Putamen (tissue), 1 donor: ENCODE results near the gene RARG.
"Not testable (repeated sequence)": the region's sequence is repeated elsewhere in the genome, so short reads cannot be mapped to it uniquely, and the experiment has no call there.

Experiments used
- DNase-seq: peaks from one replicate; pipeline ENCODE4 v3.0.0-alpha.2; 2016; ENCODE audit warnings: low spot score

RARG gene

DNA sequence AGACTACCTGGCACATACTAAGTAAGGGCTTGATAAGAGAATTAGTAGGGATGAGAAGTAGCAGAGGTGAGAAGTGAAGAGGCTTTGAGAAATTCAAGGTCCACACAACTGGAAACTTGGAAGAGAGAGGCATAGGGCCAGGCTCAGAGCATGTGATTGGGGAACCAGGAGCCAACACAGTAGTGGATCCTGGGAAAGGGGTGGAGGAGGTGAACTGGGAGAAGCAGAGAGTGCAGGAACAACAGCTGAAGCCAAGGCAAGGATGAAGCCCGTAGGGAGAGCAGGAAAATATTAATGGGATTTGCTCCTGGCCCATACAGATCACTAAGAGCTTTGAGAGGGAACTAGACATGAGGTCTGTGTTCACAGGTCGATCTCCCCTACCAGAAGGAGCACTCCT lies 23.6 kb downstream of the RARG start:
- no peak for DNase-seq

DNA sequence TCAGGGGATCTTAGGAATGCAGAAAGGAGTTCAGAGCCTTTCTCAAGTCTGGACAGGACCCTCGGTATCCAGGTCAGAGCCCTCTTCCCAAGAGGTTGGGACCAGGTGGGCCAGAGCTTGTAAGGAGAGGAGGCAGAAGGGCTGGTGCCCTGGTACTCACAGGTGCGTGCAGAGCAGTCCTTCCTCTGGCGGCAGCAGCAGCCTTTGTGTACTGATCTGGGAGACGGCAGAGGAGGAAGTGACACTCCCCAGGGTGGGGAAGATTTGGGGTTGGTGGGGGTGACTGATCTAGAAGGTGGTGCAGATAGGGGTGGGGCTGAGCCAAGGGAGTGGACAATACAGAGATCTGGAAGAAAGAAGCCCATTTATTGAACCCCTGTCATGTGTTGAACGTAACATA lies 25.0 kb downstream of the RARG start, which contains the start of gene ITGB7:
ITGB7 (minus strand) TSS at position 210 of the 400 bp plus-strand sequence. CDS start 6,808 bp downstream, outside the sequence.
- no peak for DNase-seq

DNA sequence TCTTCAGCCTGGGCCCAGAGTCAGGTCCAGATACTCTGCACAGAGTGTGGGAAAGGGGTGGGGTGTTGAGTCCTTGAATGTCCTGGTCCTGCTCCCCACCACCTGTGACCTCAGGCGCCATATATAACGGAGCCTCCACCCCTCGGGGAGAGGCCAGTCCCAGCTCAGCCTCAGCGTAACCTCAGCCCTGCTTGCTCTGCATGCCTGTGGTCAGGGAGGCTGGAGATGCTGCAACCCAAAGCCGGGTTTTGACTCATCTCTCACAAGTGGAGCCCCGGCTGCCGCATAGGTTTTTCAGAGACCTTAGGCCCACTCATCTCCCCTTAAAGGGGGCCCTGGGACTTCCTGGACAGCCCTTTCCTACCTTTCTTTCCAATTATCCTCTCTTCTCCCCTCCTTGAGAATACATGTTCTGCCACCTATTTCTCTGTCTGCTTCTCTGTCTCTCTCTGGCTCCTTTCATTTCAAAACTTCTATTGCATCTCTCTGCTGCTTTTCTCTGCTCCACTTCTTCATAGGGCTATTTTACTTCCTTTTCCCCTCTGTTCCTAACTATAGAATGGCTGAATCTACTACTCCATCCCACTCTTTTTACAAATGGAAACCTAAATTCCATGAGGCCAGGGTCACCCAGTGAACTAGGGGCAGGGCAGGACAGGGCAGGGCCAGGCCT lies 26.1 kb downstream of the RARG start:
- no peak for DNase-seq

DNA sequence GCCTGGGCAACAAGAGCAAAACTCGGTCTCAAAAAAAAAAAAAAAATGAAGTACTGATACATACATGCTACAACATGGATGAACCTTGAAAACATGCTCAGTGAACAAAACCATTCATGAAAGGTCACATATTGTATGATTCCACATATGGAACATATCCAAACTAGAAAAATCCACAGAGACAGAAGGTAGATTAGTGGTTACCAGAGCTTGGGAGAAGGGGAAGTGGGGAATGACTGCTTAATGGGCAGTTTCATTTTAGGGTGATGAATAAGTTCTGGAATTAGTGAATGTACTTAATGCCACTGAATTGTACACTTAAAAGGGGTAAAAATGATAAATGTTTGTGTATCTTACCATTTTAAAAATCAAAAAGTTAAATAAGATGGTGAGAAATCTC lies 27.7 kb downstream of the RARG start:
- no peak for DNase-seq

DNA sequence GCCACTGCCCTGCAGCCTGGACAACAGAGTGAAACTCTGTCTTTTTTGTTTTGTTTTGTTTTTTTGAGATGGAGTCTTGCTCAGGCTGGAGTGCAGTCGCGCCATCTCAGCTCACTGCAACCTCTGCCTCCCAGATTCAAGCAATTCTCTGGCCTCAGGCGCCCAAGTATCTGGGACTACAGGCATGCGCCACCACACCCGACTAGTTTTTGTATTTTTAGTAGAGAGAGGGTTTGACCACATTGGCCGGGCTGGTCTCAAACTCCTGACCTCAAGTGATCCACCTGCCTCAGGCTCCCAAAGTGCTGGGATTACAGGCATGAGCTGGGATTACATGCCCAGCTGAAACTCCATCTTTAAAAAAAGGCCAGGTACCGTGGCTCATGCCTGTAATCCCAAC lies 29.7 kb downstream of the RARG start:
- DNase-seq, result not testable (repeated sequence)

DNA sequence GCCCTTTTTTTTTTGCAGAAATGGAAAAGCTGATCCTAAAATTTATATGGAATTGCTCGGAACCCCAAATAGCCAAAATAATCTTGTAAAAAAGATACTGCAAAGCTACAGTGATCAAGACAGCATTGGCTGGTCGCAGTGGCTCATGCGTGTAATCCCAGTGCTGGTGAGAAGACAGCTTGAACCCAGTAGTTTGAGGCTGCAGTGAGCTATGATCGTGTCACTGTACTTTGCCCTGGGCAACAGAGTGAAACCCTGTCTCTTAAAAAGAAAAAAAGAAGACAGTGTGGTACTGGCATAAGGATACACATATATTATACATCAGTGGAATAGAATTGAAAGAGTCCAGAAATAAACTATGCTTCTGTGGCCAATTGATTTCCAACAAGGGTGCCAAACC lies 30.4 kb downstream of the RARG start:
- DNase-seq, result no peak

DNA sequence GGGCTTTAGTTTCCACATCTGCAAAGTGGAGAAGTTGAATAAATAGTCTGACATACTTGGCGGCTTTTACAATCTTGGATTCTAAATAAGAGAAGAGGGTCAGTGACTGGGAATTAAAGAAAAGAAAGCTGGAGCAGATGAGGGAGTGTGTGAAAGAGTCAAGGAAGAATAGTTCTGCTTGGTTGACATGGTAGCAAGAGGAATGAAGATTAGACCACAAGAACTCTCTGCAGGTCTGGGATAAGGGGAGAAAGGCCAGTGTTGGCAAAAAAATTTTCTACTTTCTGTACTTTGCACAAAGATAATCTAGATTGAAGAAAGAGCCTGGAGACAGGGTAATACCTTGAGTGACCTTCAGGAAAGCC lies 30.9 kb downstream of the RARG start:
- DNase-seq, result no peak

DNA sequence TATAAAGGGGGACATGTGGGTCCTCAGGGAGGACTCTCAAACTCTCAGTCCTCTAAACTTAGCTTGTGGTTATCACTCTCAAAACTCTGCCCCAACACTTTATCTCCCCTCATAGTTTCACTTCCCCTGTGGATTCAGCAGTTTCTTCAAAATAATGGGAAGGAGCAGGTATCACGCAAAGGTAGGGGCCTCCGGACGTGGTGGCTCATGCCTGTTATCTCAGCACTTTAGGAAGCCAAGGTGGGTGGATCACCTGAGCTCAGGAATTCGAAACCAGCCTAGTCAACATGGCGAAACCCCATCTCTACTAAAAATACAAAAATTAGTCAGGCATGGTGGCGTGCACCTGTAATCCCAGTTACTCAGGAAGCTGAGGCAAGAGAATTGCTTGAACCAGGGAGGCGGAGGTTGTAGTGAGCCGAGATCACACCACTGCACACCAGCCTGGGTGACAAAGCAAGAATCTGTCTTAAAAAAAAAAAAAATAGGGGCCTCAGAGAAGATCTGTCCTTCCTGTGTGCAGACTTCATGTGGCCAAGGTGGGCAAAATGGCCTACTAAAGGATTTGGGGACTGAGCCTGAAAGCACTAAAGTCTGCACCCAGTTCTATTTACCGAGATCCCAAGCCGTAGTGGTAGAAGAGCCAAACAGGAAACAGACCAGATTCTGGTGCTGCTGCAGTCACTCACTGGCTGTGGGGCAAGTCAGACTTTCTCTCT lies 31.4 kb downstream of the RARG start:
- DNase-seq, result no peak

DNA sequence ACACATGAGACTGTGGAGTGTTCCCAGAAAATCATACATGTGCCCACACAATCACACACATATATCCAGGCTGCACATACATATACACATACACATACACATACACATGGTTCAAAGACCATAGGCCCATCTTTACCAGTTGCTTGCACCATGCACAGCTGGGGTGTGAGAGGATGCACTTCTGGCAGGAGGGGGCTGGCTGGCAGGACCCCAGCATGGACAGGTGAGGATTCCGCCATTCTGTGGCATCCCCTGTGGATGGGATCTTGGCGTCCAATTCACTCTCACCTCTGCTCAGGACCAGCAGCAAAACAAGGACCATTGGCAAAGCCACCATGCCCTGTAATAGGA lies 31.9 kb downstream of the RARG start:
- no peak for DNase-seq

DNA sequence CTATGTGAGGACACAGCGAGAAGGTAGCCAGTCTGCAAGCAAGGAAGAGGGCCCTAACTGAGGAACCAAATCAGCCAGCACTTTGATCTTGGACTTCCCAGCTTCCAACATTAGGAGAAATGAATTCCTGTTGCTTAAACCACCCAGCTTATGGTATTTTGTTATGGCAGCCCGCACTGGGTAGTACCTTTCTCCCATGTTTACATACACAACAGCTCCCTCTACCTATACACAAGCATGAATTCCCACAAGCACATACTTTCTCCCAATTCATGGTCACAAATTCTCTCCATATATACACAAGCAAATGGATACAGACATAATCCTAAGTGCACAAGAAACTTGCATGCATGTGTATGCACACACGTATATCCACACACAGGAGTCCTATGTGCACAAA lies 32.3 kb downstream of the RARG start:
- no peak for DNase-seq

DNA sequence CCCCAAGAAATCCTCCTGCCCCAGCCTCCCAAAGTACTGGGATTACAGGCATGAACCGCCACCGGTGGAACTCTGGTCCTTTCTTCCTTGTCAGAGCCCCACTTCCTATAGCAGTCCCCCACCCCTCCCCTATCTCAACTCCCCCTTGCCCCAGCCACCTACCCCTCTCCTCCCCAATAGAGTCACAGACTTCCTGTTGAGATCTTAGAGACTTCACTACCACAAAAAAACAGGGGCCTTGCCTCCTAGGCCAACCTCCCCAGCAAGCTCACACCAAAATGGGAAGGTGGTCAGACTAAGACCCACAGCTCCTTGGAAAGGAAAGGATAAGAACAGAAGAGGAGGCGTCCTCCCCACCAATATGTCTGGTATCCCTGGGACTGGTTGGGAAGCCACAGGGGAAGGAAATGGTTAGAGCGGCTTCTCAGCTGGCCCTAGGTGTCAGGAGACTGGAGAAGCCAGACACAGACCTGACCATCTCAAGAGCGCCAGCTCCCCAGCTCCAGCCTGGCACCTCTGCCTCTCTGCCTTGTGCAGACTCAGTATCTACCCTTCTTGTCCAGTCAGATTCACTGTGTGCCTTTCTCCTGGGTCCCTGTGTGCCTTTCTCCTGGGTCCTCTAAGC lies 33.4 kb downstream of the RARG start:
- no peak for DNase-seq

DNA sequence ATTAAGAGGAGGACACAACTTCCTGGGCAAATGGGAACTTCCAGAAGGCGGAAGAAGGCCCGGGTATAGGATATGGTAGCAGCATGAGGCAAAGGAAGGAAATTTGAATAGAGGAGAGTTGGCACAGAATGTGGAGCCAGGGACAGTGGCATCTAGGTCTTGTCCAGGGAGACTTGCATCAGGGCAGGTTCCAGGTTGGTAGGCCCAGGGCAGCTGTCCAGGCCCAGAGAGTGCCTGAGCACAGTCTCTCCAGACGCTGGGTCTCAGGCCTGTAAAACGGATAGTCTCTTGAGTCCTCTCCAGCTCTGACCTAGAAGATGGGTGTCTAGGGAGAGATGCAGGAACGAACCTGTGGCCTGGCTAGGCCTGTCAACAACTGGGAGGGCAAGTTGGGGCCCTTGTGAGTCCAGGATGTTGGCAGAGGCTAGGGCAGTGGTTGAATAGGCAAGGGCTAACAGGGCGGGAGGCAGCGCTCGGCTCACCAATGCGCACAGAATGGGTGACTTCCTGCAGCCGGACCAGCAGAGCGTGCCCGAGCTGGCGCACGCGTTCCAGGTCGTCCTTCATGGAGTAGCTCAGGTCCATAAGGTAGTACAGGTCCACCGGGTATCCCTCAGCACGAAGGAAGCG lies 34.9 kb downstream of the RARG start:
- DNase-seq, result no peak

DNA sequence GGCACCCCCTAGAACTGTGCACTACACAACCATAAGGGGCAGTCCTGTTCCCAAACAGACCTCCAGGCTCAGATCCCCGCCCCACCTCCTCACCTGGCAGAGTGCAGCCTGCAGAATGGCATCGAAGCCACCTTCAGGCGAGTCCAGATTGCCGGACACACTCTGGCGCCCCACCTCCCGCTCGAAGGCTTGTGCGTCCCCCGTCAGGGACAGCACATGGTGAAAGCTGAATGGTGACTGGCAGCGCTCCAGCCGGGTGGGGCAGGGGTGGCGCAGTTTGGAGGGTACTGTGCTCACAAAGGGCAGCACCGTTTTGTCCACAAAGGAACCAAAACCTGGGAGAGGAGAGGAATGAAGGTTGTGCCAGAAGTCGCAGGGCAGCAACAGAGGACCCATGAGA lies 35.5 kb downstream of the RARG start:
- no peak for DNase-seq

DNA sequence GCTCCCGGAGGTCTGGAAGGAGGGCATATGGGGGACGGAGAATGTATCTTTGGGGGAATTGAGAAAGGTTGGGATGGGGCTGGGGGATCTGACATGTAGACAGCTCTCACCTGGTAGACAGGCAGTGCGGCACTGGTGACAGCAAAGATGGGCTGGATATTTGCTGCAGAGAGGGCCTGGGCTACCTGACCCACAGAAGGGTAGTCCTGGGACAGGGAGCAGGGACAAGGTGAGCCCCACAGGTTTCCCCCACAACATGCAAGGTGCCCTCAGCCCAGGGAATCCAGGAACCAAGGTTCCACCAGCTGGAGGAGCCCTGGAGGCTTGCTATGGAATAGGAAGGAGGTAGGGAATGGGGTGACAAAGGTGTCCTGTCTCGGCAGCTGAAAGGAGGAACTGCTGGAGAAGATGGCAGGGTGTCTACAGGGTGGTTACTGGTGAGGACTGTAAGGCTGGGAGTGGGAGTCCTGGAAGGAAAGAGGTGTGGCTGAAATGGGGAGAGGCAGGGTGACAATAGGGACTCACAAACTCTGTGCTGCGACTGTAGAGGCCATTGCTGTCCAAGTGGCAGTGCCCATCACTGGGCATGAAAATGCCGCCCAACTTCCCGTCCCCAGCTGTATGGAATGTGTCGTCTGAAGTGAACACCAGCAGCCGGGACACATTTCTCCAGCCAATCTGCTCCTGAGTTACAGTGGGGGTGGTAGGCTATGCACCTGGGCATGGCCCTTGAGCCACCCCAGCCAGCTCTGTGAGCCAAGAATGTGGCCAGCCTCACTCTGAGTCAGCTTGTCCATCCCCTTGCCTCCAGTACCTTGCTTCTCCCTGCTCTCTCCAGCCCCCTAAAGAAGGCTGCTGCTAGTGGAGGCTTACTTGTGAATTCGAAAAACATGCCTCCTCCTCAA lies 36.2 kb downstream of the RARG start:
- no peak for DNase-seq

DNA sequence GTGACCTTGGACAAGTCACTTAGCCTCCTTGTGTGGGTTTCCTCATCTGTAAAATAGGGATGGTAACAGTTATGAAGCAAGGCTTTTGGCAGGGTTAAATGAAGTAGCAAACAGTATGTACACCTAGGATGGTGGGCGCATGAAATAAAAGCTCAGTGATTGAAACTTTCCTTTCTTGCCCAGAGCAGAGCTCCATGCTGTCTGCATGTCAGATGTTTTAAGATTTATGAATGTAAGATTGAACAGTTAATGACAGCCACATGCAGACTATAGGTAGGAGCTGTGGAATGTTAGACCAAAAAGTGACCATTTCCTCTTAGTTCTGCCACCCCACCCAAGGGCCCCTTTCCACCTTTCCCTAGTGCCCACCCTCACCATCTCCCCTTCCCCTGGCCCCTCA lies 37.0 kb downstream of the RARG start:
- no peak for DNase-seq

DNA sequence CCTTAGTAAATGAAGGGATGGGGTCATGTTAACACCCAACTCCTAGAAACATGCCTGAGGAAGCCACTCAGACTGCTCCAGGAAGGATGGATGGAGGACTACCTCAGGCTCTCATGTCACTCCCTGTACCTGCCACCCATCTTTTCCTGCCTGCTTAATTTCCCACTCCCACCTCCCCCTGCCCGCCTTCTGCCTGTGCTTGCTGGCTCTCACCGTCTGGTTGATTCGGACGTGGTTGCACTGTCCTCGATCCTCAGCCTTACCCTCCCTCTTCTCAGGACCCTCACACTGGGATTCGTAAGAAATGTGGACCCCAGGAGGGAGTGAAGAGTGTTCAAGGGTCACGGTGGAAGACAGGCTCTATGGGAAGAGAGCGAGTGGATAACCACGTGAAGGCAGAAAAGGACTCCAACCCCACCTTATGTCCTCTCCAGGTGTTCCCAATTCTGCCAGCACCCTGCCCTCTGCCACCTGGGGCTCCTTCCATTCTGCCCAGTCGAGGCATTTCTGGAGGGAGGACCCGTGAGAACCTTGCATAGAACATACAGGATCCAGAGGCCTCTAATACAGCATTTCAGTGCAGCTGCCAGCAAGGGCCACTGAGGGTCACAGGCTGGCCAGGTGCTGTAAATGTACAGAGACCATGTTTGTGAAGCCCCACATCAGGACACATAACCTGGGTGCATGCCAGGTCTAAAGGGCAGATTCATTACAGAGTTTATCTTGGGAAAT lies 37.9 kb downstream of the RARG start:
- no peak for DNase-seq

DNA sequence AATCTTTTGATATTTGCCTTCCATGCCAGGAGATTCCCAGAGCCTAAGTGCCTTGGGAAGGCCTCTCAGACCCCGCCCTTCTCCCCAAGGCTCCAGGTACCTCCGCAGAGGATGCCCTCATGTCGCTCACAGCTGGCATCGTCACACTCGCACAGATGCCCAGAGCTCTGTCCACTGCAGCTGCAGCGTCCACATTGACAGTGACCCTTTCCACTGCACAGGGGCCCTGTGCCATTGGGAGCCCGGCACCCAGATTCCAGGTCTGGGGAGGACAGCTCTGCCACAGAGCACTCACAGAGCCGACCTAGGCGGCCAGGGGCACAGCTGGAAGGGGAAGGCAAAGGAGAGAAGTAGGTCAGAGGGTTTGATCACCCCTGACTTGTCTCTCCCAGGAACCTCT lies 39.0 kb downstream of the RARG start:
- no peak for DNase-seq

DNA sequence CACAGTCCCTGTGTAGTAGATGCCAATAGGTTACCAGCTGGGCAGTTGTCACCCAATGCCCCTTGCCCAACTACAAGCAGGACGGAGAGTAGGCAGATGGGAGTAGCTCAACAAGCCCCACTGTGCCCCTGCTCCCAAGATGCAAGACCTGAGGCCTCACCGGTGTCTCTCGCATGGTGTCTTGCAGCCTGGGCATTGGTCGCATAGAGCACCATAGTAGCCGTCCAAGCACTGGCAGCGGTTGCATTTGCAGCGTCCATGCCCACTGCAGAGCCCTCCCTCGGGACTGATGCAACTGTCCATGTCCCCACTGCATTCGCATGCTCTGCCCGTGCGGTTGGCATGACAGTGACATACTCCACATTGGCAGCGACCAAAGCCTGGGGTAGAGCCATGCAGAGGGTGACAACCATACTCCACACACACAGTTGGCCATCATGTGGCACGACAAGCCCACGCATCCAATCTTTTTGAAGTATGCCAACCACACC lies 39.4 kb downstream of the RARG start:
- no peak for DNase-seq

DNA sequence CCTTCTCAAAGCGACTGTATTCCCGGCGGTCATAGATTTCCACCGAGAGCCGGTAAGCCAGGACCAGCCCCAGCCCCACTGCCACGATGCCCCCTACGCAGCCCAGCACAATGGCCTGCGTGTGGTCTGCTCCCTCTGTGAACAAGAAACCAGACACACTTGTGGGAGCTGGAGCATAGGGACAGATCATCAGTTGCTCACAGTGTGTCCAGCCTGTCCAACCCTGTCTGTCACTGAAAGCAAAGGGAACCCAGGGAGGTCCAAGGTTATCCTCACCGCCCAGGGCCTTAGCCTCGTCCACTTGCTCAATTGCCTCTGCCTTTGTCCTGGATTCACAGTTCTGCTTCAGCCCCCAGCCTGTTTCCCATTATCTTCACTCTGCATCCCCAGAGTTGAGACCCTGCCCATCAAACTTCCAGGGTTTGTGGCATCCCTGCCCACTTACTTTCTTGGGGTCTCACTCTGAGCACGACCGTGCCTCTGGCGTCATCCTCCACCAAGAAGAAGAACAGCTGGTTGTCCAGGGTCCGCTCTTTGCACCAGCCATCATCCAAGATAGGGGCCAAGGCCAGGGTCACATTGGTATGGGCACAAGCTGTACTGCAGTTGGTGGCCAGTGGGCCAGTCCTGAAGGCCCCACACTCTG lies 40.0 kb downstream of the RARG start:
- DNase-seq, result no peak

DNA sequence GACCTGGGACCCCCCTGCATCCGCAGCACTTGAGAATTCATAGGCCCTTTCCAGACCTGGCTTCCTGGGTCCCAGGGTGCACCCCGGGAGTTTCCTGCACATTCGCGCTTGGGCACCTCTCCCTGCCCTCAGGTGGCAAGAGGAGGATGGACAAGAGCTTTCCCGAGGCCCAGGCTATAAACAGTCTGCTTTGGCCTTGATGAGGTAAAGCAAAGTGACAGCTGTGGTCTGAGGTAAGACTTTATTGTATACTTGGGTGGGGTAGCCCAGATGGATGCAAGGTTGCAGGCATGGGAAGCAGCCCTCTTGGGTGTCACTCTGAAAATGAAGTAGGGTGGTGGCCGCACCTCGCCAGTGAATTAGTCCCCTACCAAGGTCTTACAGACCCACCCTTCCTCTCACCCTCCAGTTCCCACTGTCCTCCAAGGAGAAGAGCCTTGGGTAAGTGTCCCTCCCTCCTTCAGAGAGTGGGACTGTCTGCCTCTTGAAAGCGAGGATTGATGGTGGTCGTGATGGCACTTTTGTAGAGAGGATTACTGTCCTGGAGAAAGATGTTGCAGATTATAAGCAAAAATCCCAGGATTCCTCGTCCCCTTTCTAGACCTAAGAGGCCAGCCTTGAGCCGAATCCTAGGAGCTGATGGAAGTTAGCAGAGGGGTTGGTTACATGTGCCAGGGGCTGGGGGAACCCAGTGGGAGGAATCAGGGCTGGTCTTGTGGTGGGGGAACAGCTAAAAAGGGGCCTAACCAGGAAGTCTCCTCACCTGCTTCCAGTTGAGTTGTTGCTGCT lies 40.7 kb downstream of the RARG start:
- no peak for DNase-seq
